WTC11 (cell line): ENCODE results near the gene LPCAT1.

Experiments used
- ATF1 ChIP-seq: sonication (generic); formaldehyde crosslinking; IDR thresholded peaks from 2 replicates; pipeline ENCODE4 v1.8.1; 2023; ENCODE audit warnings: mild to moderate bottlenecking, moderate library complexity, missing genetic modification reagents
- ATF6 ChIP-seq: sonication (generic); formaldehyde crosslinking; IDR thresholded peaks from 2 replicates; pipeline ENCODE4 v1.8.1; 2023; ENCODE audit warnings: mild to moderate bottlenecking, missing genetic modification reagents
- CREB1 ChIP-seq: sonication (generic); formaldehyde crosslinking; IDR thresholded peaks from 2 replicates; pipeline ENCODE4 v1.8.0; 2023; ENCODE audit warnings: mild to moderate bottlenecking, missing genetic modification reagents
- ESRRA ChIP-seq: sonication (generic); formaldehyde crosslinking; IDR thresholded peaks from 2 replicates; pipeline ENCODE4 v1.8.1; 2022; ENCODE audit warnings: mild to moderate bottlenecking, missing genetic modification reagents, borderline replicate concordance
- HMGA2 ChIP-seq: fragments of 250-450 bp; sonication (Bioruptor Pico); IDR thresholded peaks from 2 replicates; pipeline ENCODE4 v1.4.0; 2021; ENCODE audit warnings: mild to moderate bottlenecking, moderate library complexity
- SP1 ChIP-seq: sonication (generic); formaldehyde crosslinking; conservative IDR thresholded peaks from 2 replicates; pipeline ENCODE4 v1.8.1; 2022; ENCODE audit warnings: missing genetic modification reagents
- TEAD4 ChIP-seq: sonication (generic); formaldehyde crosslinking; IDR thresholded peaks from 2 replicates; pipeline ENCODE4 v1.8.0; 2022; ENCODE audit warnings: mild to moderate bottlenecking, missing genetic modification reagents
- TF ChIP-seq, protein P1 (sequence below): fragments of 200-600 bp; IDR thresholded peaks from 2 replicates; pipeline ENCODE4 v1.8.0; 2022; ENCODE audit warnings: antibody characterized with exemption
- TF ChIP-seq, protein P2 (sequence below): sonication (generic); formaldehyde crosslinking; IDR thresholded peaks from 2 replicates; pipeline ENCODE4 v1.8.0; 2022; ENCODE audit warnings: mild to moderate bottlenecking, missing genetic modification reagents

DNA sequence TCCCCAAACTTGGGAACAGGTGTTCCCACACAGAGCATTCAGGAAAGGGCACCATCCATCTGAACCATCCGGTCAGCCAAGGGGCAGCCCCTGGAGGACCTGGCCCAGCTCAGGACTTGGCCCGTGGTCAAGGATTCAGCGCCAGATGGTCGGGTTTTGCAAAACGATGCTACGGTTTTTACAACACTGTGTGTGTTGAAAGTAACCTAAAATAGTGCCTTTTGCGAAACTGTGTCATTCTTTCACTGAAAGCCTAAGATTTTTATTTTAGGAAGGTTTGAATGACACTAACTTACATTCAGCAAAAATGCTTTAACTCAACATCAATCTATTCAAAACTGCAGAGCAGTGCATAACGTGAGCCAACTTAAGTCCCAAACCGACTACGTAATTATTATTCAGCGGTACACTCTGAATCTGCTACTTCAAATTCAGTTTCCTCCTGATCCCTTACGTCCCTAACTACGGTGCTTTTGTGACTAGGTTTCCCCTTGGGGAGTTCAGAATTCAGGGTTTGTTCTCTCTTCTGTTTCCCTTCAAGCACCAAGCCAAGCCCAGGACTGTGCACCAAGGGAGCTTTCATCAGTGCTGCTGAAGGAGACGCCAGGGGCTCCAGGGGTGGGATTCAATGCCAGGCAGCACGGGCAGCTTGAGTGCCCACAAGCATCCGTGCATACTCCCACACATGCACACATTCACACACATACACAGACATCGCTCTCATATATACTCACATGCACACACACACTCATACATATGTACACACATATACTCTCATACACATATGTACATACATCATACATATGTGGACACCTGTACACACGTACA is 25.8 kb downstream of the LPCAT1 start:
- TF ChIP-seq SP1 (CRISPR knock-in tag) (no peak), ESRRA (no peak), ATF6 (no peak), ATF1 (CRISPR knock-in tag) (no peak), HMGA2 (CRISPR knock-in tag) (no peak), CREB1 (CRISPR knock-in tag) (no peak), TEAD4 (CRISPR knock-in tag) (no peak)
- TF ChIP-seq, protein P1, sequence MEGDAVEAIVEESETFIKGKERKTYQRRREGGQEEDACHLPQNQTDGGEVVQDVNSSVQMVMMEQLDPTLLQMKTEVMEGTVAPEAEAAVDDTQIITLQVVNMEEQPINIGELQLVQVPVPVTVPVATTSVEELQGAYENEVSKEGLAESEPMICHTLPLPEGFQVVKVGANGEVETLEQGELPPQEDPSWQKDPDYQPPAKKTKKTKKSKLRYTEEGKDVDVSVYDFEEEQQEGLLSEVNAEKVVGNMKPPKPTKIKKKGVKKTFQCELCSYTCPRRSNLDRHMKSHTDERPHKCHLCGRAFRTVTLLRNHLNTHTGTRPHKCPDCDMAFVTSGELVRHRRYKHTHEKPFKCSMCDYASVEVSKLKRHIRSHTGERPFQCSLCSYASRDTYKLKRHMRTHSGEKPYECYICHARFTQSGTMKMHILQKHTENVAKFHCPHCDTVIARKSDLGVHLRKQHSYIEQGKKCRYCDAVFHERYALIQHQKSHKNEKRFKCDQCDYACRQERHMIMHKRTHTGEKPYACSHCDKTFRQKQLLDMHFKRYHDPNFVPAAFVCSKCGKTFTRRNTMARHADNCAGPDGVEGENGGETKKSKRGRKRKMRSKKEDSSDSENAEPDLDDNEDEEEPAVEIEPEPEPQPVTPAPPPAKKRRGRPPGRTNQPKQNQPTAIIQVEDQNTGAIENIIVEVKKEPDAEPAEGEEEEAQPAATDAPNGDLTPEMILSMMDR, result no peak
- TF ChIP-seq, protein P2, sequence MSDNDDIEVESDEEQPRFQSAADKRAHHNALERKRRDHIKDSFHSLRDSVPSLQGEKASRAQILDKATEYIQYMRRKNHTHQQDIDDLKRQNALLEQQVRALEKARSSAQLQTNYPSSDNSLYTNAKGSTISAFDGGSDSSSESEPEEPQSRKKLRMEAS (CRISPR knock-in tag), result no peak
